GM19324 (cell line): Measurements from ENCODE around the gene ITCH.
"Not testable (repeated sequence)": the region's sequence is repeated elsewhere in the genome, so short reads cannot be mapped to it uniquely, and the experiment has no call there.

Experiments used
- ATAC-seq: cut with Tn5 transposase; IDR thresholded peaks from one replicate; pipeline ENCODE4 v1.9.1; 2021; ENCODE audit warnings: mild to moderate bottlenecking, moderate library complexity; ENCODE audit not compliant: unreplicated experiment, low FRiP score

Gene ITCH

DNA sequence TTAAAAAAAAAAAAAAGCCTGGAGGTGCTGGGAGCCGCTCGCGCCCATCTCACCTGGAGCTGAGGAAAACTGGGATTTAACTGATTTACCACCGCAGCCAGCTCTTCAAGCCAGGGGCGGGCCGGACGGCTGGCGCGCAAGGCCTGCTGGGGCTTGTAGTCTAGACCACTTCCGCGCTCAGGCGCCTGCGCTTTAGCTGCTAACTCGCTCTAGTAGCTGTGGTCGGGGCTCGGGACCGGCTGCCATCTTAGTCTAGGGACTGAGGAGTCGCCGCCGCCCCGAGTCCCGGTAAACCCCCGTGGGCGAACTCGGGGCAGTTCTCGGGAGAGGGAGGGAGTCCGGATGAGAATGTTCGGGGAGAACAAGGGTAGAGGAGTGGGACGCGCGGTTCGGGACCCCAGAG, at the start of gene ITCH:
Gene ITCH (plus strand): TSS at position 212 of the 403 bp plus-strand sequence. CDS start 30,539 bp downstream, outside the sequence.
- ATAC-seq = peak; percentile 87

GRCh38 chr20:34315236-34315635, 47.8 kb upstream of the ITCH start:
- no peak for ATAC-seq

DNA sequence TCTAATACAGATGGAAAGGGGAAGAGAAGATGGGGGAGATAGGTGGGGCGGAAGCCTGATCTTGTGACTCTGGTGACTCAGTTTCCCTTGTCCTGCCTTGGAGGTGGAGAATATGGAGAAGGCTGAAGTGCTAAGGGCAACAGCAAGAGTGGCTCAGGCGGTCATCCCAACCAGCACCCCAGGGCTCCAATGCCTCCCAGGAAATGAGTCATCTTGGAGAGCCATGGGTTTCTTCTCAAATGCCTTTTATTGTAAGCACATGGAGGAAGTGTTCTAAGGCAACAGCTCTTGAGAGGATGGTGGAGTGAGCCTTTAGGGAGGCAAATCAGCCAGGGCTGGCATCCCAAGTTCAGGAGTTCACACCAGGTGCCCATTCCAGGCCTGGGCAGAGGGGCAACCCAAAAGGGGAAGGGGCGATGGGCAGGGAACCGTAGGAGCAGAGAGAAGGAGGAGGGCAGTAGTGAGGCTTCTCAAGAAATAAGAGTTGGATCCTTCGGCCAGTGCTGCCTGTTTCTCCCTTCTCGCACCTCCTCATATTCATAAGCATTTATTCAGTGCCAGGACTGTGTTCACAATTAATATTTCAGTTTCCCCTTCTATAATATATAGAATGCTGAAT, 46.8 kb upstream of the ITCH start:
- ATAC-seq = no peak

DNA sequence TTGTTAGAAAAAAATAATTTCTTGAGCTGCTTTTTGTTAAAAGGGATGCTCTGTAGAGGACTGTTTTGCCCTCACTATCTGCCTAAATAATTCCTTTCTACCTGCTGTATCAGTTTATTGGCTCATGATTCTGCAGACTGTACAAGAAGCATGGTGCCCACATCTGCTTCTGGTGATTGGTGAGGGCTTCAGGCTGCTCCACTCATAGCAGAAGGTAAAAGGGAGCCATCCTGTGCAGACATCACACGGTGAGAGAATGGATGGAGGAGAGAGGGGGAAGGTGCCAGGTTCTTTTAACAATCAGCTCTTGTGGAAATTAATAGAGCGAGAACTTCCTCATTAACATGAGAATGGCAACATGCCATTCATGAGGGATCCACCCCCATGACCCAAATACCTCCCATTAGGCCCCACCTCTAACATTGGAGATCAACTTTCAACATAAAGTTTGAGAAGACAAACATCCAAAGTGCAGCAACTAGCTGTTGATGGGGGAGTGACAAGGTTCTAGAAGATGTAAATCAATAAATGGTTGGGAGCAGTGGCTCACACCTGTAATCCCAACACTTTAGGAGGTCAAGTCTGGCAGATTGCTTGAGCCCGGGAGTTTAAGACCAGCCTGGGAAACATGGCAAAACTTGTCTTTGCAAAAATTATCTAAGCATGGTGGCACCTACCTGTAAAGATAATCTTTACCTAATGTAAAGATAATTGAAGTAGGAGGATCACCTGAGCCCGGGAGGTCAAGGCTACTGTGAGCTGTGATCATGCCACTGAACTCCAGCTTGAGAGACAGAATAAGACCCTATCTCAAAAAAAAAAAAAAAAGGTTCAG, 44.2 kb upstream of the ITCH start:
- ATAC-seq = no peak

- no peak for ATAC-seq
These were observed 42.2 kb upstream of the ITCH start for GRCh38 chr20:34320861-34321260.

DNA sequence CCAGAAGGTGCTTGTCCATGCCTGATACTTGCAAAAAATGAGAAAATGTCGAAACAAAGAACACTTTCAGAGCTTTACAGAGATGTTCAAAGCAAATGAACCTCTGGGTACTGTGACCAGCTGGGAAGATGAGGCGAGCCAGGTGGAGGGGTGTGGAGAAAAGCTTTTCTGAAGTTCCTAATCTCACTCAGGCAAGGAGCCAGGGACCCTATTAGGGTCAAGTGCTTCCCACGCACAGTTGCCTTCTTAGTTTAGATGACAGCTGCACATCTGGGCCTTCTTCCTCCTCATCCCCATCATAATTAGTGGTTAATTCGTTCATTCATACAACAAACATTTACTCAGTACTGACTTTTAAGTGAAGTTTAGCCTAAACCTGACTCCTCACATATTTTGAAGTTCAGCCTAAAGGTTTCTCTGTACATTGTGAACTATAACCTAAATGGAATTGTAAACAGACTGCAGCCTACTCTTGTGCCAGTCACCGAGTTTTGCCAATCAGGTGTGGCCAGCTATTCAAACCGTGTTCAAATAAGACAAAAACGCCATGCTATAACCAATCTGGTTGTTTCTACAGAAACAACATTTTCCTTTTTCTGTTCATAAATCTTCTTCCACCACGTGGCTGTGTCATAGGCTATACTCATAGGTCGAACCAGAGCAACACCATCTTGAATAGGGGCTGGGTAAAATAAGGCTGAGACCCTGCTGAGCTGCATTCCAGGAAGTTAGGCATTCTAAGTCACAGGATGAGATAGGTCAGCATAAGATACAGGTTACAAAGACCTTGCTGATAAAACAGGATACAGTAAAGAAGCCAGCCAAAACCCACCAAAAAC, 40.6 kb upstream of the ITCH start:
- ATAC-seq = no peak

DNA sequence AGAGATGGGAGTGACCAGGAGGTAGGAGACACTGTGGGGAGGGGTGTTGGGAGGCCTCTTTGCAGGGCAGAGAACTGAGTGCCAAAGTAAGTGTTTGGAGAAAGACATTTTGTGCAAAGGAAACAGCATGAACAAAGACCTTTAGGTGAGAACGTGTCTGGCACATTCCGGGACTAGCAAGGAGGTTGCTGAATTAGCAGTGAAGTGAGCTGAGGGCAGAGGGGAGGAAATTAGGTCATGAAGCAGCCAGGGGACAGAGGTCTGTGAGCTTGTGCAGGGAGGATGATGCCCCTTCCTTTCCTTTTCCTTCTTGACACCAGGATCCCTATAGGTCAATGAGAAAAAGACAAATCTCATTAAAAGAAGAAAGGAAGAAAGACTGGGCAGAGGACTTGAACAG, 38.5 kb upstream of the ITCH start:
- no peak for ATAC-seq

DNA sequence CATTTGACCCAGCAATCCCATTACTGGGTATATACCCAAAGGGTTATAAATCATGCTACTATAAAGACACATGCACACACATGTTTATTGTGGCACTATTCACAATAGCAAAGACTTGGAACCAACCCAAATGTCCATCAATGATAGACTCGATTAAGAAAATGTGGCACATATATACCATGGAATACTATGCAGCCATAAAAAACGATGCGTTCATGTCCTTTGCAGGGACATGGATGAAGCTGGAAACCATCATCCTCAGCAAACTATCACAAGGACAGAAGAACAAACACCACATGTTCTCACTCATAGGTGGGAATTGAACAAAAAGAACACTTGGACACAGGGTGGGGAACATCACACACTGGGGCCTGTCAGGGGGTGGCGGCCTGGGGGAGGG, 34.9 kb upstream of the ITCH start:
- not testable (repeated sequence) for ATAC-seq

GRCh38 chr20:34328928-34329677, 34.0 kb upstream of the ITCH start:
- no peak for ATAC-seq

DNA sequence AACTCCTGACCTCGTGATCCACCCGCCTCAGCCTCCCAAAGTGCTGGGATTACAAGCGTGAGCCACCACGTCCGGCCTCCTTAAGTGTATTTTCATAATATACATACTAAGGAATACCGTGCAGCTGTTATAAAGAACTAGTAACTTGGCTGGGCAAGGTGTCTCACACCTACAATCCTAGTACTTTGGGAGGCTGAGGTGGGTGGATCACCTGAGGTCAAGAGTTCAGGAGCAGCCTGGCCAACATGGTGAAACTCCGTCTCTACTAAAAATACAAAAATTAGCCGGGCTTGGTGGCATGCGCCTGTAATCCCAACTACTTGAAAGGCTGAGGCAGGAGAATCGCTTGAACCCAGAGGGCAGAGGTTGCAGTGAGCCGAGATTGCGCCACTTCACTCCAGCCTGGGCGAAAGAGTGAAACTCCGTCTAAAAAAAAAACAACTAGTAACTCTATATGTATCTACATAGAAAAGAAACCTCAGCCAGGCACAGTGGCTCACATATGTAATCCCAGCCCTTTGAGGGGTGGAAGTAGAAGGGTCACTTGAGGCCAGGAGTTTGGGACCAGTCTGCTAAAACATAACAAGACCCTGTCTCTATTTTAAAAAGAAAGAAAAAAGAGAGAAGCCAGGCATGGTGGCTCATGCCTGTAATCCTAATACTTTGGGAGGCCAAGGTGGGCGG, 32.1 kb upstream of the ITCH start:
- not testable (repeated sequence) for ATAC-seq

- ATAC-seq = no peak
These were observed 31.2 kb upstream of the ITCH start for GRCh38 chr20:34331838-34332237.

DNA sequence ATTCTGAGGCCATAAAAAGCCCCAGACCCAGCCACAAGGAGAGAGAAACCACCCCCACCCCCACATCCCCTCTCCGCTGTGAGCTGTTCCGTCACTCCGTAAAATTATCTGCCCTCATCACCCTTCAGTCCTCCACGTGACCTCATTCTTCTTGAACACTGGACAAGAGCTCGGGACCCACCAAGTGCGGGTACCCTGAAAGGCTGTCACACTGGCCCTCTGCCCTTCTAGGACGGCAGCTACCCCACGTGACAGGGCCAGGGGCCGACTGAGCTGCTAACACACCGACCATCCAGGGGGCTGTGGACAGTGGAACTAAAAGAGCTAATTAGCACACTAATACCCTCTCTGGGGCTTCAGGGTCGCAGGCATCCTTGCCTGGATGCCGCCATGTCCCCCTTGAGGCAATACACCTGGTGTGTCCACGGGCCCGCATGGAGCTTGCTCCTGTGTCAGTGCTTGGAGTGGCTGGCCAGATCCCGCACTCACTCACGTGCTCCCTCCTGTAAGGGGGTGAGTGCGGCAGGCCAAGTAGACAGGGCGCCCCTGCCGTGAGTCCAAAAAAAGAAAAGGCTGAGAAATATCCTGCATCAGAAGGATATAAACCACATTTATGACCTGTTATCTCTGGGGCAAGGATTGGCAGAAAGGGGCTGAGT, 30.7 kb upstream of the ITCH start:
- no peak for ATAC-seq

- ATAC-seq = no peak
These were observed 29.3 kb upstream of the ITCH start for GRCh38 chr20:34333786-34334185.

DNA sequence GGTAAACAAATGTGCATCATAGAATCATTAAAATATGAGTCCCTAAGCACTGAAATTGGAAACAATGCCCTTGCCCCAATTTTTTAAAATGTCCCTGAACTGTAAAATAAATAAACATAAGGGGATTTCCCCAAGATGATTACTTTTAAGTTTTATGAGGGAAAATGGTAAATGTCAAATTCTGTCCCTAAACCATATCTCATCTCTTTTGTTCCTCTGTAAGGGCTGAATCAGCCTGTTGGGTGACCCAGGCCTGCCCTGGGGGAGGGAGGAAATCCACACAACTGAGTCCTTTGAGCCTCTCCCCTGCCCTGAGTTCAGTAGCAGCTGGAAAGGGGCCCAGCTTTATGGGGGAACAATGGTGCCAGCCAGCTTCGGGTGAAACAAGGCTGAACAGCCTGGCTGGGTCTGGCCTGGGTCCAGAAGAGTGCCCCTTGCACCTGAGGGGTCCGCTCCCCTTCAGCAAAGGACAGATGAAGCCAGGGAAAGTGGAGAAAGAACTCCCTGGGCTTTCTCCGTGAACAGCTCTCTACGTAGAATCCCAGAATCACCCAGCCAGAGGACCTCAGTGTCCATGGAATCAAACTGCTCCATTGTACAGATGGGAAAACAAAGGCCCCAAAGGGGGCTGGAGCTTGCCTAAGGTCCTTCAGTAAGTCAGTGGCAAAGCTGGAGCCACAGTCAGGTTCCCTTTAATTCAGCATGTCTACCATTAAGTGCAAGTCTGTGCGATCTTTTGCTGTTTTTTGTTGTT, 28.2 kb upstream of the ITCH start:
- no peak for ATAC-seq

GRCh38 chr20:34337544-34337943, 25.5 kb upstream of the ITCH start:
- no peak for ATAC-seq

DNA sequence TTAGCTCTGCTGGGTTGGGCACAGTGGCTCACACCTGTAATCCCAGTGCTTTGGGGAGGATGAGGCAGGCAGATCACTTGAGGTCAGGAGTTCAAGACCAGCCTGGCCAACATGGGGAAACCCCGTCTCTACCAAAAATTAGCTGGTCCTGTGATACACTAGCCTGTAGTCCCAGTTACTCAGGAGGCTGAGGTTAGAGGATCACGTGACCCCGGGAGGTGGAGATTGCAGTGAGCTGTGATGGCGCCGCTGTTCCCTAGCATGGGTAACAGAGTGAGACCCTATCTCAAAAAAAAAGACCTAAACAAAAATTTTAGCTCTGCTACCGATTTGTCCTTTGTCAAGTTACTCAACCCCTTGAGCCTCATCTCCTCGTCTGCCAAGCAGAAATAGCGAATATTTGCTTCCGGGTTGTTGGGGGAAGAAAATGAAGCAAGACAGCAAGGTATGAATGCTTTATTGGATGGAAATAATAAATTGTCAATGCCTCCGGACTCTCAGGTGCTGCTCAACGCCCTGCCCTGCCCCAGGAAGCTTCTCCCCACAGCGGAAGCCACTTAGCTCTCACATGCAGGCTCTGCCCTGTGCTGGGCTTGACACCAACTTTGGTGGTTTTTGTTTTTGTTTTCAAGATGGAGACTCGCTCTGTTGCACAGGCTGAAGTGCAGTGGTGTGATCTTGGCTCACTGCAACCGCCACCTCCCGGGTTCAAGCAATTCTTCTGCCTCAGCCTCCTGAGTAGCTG, 24.9 kb upstream of the ITCH start:
- peak; percentile 71 for ATAC-seq

- not testable (repeated sequence) for ATAC-seq
These were observed 22.3 kb upstream of the ITCH start for GRCh38 chr20:34340726-34341125.

DNA sequence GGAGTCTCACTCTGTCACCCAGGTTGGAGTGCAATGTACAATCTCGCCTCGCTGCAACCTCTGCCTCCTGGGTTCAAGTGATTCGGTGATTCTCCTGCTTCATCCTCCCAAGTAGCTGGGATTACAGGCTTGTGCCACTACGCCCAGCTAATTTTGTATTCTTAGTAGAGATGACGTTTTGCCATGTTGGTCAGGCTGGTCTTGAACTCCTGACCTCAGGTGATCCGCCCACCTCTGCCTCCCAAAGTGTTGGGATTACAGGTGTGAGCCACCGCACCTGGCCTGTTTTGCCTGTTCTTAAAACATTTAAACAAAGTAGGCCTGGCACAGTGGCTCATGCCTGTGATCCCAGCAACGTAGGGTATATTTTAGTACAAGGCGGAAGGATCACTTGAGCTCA, 21.9 kb upstream of the ITCH start:
- not testable (repeated sequence) for ATAC-seq
